HK-2 (cell line): Measurements from ENCODE around the gene NRP1.
"Not testable (repeated sequence)": the region's sequence is repeated elsewhere in the genome, so short reads cannot be mapped to it uniquely, and the experiment has no call there.

ENCODE experiments used
- DNase-seq: peaks from one replicate; pipeline ENCODE4 v3.0.0-alpha.2; 2018; ENCODE audit not compliant: unreplicated experiment

The NRP1 gene

GRCh38 chr10:33237736-33238624 is 96.5 kb downstream of the NRP1 start:
- peak; percentile 67 for DNase-seq

- no peak for DNase-seq
These were observed 97.6 kb downstream of the NRP1 start for GRCh38 chr10:33236916-33237315.

- no peak for DNase-seq
These were observed 98.5 kb downstream of the NRP1 start for GRCh38 chr10:33235951-33236350.

- no peak for DNase-seq
These were observed 99.1 kb downstream of the NRP1 start for GRCh38 chr10:33235251-33235884.

- no peak for DNase-seq
These were observed 99.6 kb downstream of the NRP1 start for GRCh38 chr10:33234831-33235237.

- DNase-seq: no peak
These were observed 100.8 kb downstream of the NRP1 start for GRCh38 chr10:33233635-33234034.

- no peak for DNase-seq
These were observed 101.2 kb downstream of the NRP1 start for GRCh38 chr10:33233221-33233620.

- no peak for DNase-seq
These were observed 102.7 kb downstream of the NRP1 start for GRCh38 chr10:33231621-33232350.

- no peak for DNase-seq
These were observed 104.6 kb downstream of the NRP1 start for GRCh38 chr10:33229949-33230267.

GRCh38 chr10:33229252-33229948 is 105.1 kb downstream of the NRP1 start:
- DNase-seq: no peak

GRCh38 chr10:33228426-33228825 is 106.0 kb downstream of the NRP1 start:
- DNase-seq: no peak

- DNase-seq: no peak
These were observed 107.0 kb downstream of the NRP1 start for GRCh38 chr10:33227489-33227888.

GRCh38 chr10:33224251-33224965 is 110.1 kb downstream of the NRP1 start:
- DNase-seq: no peak

GRCh38 chr10:33223326-33224000 is 111.0 kb downstream of the NRP1 start:
- no peak for DNase-seq

GRCh38 chr10:33222304-33222703 is 112.2 kb downstream of the NRP1 start:
- DNase-seq: not testable (repeated sequence)

- DNase-seq: no peak
These were observed 116.6 kb downstream of the NRP1 start for GRCh38 chr10:33217854-33218253.

- no peak for DNase-seq
These were observed 117.6 kb downstream of the NRP1 start for GRCh38 chr10:33216661-33217427.

- no peak for DNase-seq
These were observed 118.8 kb downstream of the NRP1 start for GRCh38 chr10:33215635-33216034.

- no peak for DNase-seq
These were observed 119.3 kb downstream of the NRP1 start for GRCh38 chr10:33215154-33215553.

- DNase-seq: no peak
These were observed 120.3 kb downstream of the NRP1 start for GRCh38 chr10:33214174-33214573.
